Uterus (tissue), 2 donors: ENCODE results near the gene BLOC1S3.

Source experiments
- CTCF ChIP-seq, 4 experiments: fragments of 200-600 bp in 2 of 4; fragments of 450-650 bp in 2 of 4; sonication (generic) in 2 of 4; IDR thresholded peaks; one replicate each; pipeline ENCODE4 v1.5.1; 2016 to 2019; ENCODE audit warnings: antibody characterized with exemption in 4 of 4, mild to moderate bottlenecking in 2 of 4, moderate library complexity in 1 of 4
- POLR2A ChIP-seq, 2 donors: fragments of 450-650 bp; IDR thresholded peaks; one replicate each; pipeline ENCODE4 v1.6.1; 2016; ENCODE audit warnings: antibody characterized with exemption in 2 of 2, mild to moderate bottlenecking in 1 of 2, moderate library complexity in 1 of 2

GRCh38 chr19:45184115-45184514 is 5.5 kb downstream of the BLOC1S3 start:
- TF ChIP-seq CTCF (IDR thresholded peaks at IDR 0.05) (no peak), POLR2A (IDR thresholded peaks at IDR 0.05) (no peak)
